Measurements from ENCODE around the gene PAPLN.

Gene PAPLN

GRCh38 chr14:73231981-73232851 lies 5.1 kb upstream of the PAPLN start:
- no peak for DNase-seq

- DNase-seq: no peak
These were observed 4.3 kb upstream of the PAPLN start for GRCh38 chr14:73232984-73233383.

GRCh38 chr14:73233564-73233963 lies 3.7 kb upstream of the PAPLN start:
- no peak for DNase-seq

GRCh38 chr14:73234029-73234428 lies 3.3 kb upstream of the PAPLN start:
- DNase-seq: no peak

GRCh38 chr14:73234586-73235394 lies 2.5 kb upstream of the PAPLN start:
- no peak for DNase-seq

- no peak for DNase-seq
These were observed 1.7 kb upstream of the PAPLN start for GRCh38 chr14:73235531-73236155.

GRCh38 chr14:73236157-73236556 lies 1.1 kb upstream of the PAPLN start:
- DNase-seq: no peak

- DNase-seq: no peak
These were observed 521 bp upstream of the PAPLN start for GRCh38 chr14:73236752-73237218.

- DNase-seq: no peak
These were observed 599 bp downstream of the PAPLN start for GRCh38 chr14:73237786-73238423.

- no peak for DNase-seq
These were observed 1.1 kb downstream of the PAPLN start for GRCh38 chr14:73238424-73238852.

GRCh38 chr14:73238941-73239340 lies 1.6 kb downstream of the PAPLN start:
- DNase-seq: no peak

GRCh38 chr14:73239393-73240241 lies 2.3 kb downstream of the PAPLN start:
- DNase-seq: no peak

GRCh38 chr14:73240816-73241480 lies 3.6 kb downstream of the PAPLN start:
- no peak for DNase-seq

GRCh38 chr14:73241481-73242165 lies 4.3 kb downstream of the PAPLN start:
- no peak for DNase-seq

GRCh38 chr14:73242357-73242901 lies 5.1 kb downstream of the PAPLN start:
- no peak for DNase-seq

GRCh38 chr14:73243341-73243740 lies 6.0 kb downstream of the PAPLN start:
- DNase-seq: no peak

GRCh38 chr14:73243748-73244147 lies 6.4 kb downstream of the PAPLN start:
- DNase-seq: no peak

- DNase-seq: no peak
These were observed 7.4 kb downstream of the PAPLN start for GRCh38 chr14:73244541-73245290.

Data from stimulated activated naive CD4-positive, alpha-beta T cell (primary cell).